ENCODE results near the gene AUNIP. TPM values are rescaled to one million over a fixed set of nuclear protein-coding genes. Genes with fewer than 3 reads are reported as not detected.

AUNIP gene
- total RNA-seq, 1 experiment from 2014 or later, result 11.0 TPM

DNA sequence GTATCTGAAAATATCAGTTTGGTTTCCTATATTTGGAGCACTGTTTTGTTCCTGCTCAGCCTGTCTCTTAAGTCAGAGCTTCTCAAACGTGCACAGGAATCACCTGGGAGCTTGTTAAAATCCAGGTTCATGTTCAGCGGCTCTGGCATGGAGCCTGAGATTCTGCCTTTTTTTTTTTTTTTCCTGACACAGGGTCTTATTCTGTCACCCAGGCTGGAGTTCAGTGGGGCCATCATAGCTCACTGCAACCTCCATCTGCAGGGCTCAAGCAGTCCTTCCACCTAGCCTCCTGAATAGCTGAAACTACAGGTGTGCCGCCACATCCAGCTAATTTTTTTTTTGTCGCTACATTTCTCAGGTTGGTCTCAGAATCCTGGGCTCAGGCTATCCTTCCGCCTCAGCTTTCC, 71.5 kb downstream of the AUNIP start:
- peaks cover 9% of the 10 kb centered on the region for H3F3A ChIP-seq (ENCODE audit: insufficient read depth, low read depth)
- H3K36me3 ChIP-seq (ENCODE audit: low read depth), result no peaks in the 10 kb centered on the region
- no peaks in the 10 kb centered on the region for H3K27me3 ChIP-seq (ENCODE audit: insufficient read depth, low read depth)
- BruUV-seq (replicated peaks), result no TSS peak
- DNase-seq, result no peak
- CTCF ChIA-PET, result no interaction called here
- POLR2A ChIA-PET (ENCODE audit: unreplicated experiment), result no interaction called here
- no peak for TF ChIP-seq EZH2 (IDR thresholded peaks at IDR 0.05; ENCODE audit: low read depth)
- TF ChIP-seq, protein P1, sequence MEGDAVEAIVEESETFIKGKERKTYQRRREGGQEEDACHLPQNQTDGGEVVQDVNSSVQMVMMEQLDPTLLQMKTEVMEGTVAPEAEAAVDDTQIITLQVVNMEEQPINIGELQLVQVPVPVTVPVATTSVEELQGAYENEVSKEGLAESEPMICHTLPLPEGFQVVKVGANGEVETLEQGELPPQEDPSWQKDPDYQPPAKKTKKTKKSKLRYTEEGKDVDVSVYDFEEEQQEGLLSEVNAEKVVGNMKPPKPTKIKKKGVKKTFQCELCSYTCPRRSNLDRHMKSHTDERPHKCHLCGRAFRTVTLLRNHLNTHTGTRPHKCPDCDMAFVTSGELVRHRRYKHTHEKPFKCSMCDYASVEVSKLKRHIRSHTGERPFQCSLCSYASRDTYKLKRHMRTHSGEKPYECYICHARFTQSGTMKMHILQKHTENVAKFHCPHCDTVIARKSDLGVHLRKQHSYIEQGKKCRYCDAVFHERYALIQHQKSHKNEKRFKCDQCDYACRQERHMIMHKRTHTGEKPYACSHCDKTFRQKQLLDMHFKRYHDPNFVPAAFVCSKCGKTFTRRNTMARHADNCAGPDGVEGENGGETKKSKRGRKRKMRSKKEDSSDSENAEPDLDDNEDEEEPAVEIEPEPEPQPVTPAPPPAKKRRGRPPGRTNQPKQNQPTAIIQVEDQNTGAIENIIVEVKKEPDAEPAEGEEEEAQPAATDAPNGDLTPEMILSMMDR (conservative IDR thresholded peaks at IDR 0.05), result no peak; the same call in 1 of the 2 replicates
- no peaks in the 10 kb centered on the region for H3K79me2 ChIP-seq (ENCODE audit: low read depth)
- no peak overlapping the region for H2AFZ ChIP-seq
- no peak overlapping the region for H3K27ac ChIP-seq
- intact Hi-C loops (cut with micrococcal nuclease; ENCODE audit: unreplicated experiment), result no loop called here
- H3K4me1 ChIP-seq (replicated peaks; ENCODE audit: insufficient read depth), result peaks cover 19% of the 10 kb centered on the region
- H3K9me2 ChIP-seq (ENCODE audit: insufficient read depth), result no peaks in the 10 kb centered on the region
- no peak overlapping the region for H3K4me3 ChIP-seq
- peak overlapping the region; percentile 54 for H3K4me2 ChIP-seq
- no peaks in the 10 kb centered on the region for H3K9me3 ChIP-seq (ENCODE audit: insufficient read depth, low read depth)
- H4K20me1 ChIP-seq (ENCODE audit: insufficient read depth), result no peaks in the 10 kb centered on the region

DNA sequence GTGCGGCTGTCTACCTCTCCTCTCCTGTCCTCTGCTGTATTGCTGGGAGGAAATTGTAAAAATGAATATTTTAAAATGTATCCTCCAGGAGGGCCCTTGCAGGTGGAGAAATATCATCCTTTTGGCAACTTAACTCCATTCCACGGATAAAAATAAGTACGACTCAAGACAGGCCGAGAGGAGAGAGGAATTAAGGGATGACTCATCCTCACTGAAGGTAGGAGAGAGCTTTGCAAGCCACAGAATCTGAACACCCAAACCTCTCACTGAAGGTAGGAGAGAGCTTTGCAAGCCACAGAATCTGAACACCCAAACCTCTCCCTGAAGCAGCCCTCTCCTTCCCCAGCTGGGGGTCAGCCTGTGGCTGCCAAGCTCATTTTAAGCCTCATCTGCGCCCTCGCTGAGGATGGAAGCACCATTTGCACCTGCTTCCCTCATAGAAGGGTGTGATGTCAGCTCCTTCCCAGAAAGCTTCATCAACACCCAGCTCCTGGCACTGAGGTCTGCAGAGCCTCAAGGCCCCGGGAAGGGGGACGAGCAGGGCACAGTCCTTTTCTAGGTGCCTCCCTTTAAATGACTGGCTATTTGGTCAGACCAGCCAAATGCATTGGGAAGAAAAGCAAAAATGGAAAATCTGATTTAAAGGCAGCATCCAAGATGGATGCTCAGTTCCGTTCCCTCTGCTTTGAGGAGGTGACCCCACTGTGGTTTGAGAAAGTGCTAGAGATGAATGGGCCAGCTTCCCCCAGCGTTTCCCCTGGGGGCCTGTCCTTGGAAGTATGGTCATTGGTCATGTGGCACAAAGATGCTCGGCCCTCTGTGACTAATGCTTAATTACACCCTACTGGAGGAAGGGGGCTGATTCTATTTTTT, 72.1 kb downstream of the AUNIP start:
- CTCF ChIA-PET, result no interaction called here
- no peak overlapping the region for H3K4me3 ChIP-seq

DNA sequence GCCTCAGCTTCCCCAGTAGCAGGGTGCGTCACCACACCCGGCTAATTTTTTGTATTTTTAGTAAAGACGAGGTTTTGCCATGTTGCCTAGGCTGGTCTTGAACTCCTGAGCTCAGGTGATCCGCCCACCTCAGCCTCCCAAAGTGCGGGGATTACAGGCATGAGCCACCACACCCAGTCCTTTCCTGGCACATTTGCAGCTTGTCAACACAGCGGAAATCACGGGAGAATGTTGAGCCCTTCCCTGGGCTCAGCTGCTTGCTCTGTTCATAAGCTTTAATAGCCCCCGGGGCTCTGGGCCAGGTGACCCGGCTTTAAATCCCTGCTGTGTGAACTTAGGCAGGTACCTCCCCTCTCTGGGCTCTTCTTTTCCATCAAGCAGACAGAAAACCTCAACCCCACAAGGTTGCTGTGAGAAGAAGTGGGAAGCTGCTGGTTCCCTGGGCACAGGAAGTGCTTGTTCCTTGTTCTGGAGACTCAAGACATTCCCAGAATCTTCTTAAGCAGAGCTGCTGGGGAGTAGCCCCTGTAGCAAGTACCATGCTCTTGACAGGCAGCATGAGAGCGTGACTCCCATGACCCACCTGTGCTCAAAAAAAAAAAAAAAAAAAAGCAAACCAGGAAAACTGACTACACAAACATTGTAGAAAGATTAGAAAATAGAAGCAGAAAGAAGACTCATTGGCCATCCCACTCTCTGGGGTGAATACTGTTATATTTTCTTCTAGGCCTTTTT, 73.8 kb downstream of the AUNIP start:
- Histone ChIP-seq H3K27me3 (ENCODE audit: insufficient read depth, low read depth) (no peaks in the 10 kb centered on the region), H3K36me3 (ENCODE audit: low read depth) (no peaks in the 10 kb centered on the region), H3F3A (ENCODE audit: insufficient read depth, low read depth) (peaks cover 9% of the 10 kb centered on the region), H3K4me2 (no peak overlapping the region), H3K79me2 (ENCODE audit: low read depth) (no peaks in the 10 kb centered on the region), H3K27ac (no peak overlapping the region), H3K9me3 (ENCODE audit: insufficient read depth, low read depth) (no peaks in the 10 kb centered on the region), H3K4me3 (no peak overlapping the region), H3K9me2 (ENCODE audit: insufficient read depth) (no peaks in the 10 kb centered on the region), H2AFZ (no peak overlapping the region), H4K20me1 (ENCODE audit: insufficient read depth) (no peaks in the 10 kb centered on the region), H3K4me1 (replicated peaks; ENCODE audit: insufficient read depth) (peaks cover 21% of the 10 kb centered on the region)
- intact Hi-C loops (cut with micrococcal nuclease; ENCODE audit: unreplicated experiment), result no loop called here
- no peak for TF ChIP-seq EZH2 (IDR thresholded peaks at IDR 0.05; ENCODE audit: low read depth)
- TF ChIP-seq, protein P1 (conservative IDR thresholded peaks at IDR 0.05), result no peak
- no TSS peak for BruUV-seq (replicated peaks)
- ChIA-PET POLR2A (ENCODE audit: unreplicated experiment) (no interaction called here), CTCF (no interaction called here)
- no peak for DNase-seq

More for the DNA sequence above, 72.1 kb downstream of the AUNIP start:
- H3K79me2 ChIP-seq (ENCODE audit: low read depth), result no peaks in the 10 kb centered on the region
- H3K4me2 ChIP-seq, result peak overlapping the region; percentile 54
- H3F3A ChIP-seq (ENCODE audit: insufficient read depth, low read depth), result peaks cover 9% of the 10 kb centered on the region
- POLR2A ChIA-PET (ENCODE audit: unreplicated experiment), result interaction anchor here (0.6 kb wide), 2 partner anchors 967 to 1042 kb away, joined by 4 to 8 read pairs; partner anchors contain the start of gene CLIC4
- no peak for DNase-seq
- no peaks in the 10 kb centered on the region for H3K9me3 ChIP-seq (ENCODE audit: insufficient read depth, low read depth)
- TF ChIP-seq, protein P1 (conservative IDR thresholded peaks at IDR 0.05), result no peak
- no peak for TF ChIP-seq EZH2 (IDR thresholded peaks at IDR 0.05; ENCODE audit: low read depth)
- no TSS peak for BruUV-seq (replicated peaks)
- H2AFZ ChIP-seq, result no peak overlapping the region
- intact Hi-C loops (cut with micrococcal nuclease; ENCODE audit: unreplicated experiment), result no loop called here
- no peaks in the 10 kb centered on the region for H4K20me1 ChIP-seq (ENCODE audit: insufficient read depth)
- no peaks in the 10 kb centered on the region for H3K27me3 ChIP-seq (ENCODE audit: insufficient read depth, low read depth)
- no peak overlapping the region for H3K27ac ChIP-seq
- H3K4me1 ChIP-seq (replicated peaks; ENCODE audit: insufficient read depth), result peaks cover 19% of the 10 kb centered on the region
- no peaks in the 10 kb centered on the region for H3K9me2 ChIP-seq (ENCODE audit: insufficient read depth)
- no peaks in the 10 kb centered on the region for H3K36me3 ChIP-seq (ENCODE audit: low read depth)

Measured in PC-9 (cell line).